ENCODE results near the gene SH3YL1.

GRCh38 chr2:223451-223850 is 40.4 kb downstream of the SH3YL1 start:
- TF ChIP-seq EZH2 (IDR thresholded peaks at IDR 0.05; ENCODE audit: low read length, unreplicated experiment) (no peak), EZH2phosphoT487 (IDR thresholded peaks at IDR 0.05; ENCODE audit: borderline replicate concordance, low read length) (no peak)
- TF ChIP-seq, protein P1, sequence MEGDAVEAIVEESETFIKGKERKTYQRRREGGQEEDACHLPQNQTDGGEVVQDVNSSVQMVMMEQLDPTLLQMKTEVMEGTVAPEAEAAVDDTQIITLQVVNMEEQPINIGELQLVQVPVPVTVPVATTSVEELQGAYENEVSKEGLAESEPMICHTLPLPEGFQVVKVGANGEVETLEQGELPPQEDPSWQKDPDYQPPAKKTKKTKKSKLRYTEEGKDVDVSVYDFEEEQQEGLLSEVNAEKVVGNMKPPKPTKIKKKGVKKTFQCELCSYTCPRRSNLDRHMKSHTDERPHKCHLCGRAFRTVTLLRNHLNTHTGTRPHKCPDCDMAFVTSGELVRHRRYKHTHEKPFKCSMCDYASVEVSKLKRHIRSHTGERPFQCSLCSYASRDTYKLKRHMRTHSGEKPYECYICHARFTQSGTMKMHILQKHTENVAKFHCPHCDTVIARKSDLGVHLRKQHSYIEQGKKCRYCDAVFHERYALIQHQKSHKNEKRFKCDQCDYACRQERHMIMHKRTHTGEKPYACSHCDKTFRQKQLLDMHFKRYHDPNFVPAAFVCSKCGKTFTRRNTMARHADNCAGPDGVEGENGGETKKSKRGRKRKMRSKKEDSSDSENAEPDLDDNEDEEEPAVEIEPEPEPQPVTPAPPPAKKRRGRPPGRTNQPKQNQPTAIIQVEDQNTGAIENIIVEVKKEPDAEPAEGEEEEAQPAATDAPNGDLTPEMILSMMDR (conservative IDR thresholded peaks at IDR 0.05; ENCODE audit: low read depth, low read length) = no peak
